HFFc6 (cell line): ENCODE measurements around the gene TBC1D5. TPM values are rescaled to one million over a fixed set of nuclear protein-coding genes. Genes with fewer than 3 reads are reported as not detected.
"Not testable (repeated sequence)": the region's sequence is repeated elsewhere in the genome, so short reads cannot be mapped to it uniquely, and the experiment has no call there.

Experiments used
- DNase-seq: peaks from one replicate; pipeline ENCODE4 v3.0.0-alpha.2; 2018
- H3K27ac Mint-ChIP-seq: 2 replicates; pipeline ENCODE4 v1.8.0; 2020; ENCODE audit warnings: mild to moderate bottlenecking, mixed read lengths
- H3K27me3 Mint-ChIP-seq: 2 replicates; pipeline ENCODE4 v1.8.0; 2021; ENCODE audit warnings: mild to moderate bottlenecking, moderate library complexity, mixed read lengths; ENCODE audit not compliant: insufficient read depth
- H3K36me3 Mint-ChIP-seq: 2 replicates; pipeline ENCODE4 v1.8.0; 2021; ENCODE audit warnings: low read depth, mixed read lengths
- H3K4me1 Mint-ChIP-seq: 2 replicates; pipeline ENCODE4 v1.8.0; 2020; ENCODE audit warnings: low read depth, mixed read lengths
- H3K4me3 Mint-ChIP-seq: 2 replicates; pipeline ENCODE4 v1.8.0; 2020; ENCODE audit warnings: mild to moderate bottlenecking, moderate library complexity, mixed read lengths
- H3K9me3 Mint-ChIP-seq: 2 replicates; pipeline ENCODE4 v1.8.0; 2020; ENCODE audit warnings: mild to moderate bottlenecking, mixed read lengths
- CTCF ChIP-seq: fragments of 200-600 bp; sonication (generic); IDR thresholded peaks from 2 replicates; pipeline ENCODE4 v1.5.0; 2021; ENCODE audit warnings: antibody characterized with exemption, mild to moderate bottlenecking
- total RNA-seq, 6 experiments: library from RNA; stranded (reverse); fragmentation: NEBNext Ultra II Directional; extraction: Animal tissue kit (Norgen Biotek cat#: 25700); gene quantifications; 2 replicates in 1 of 6; 3 replicates in 5 of 6; pipeline ENCODE4 v1.2.3, GENCODE V29; 2021

TBC1D5 gene
- total RNA-seq, 6 experiments from 2014 or later = 37.2 to 46.0 (median 40.1) TPM

GRCh38 chr3:17707813-17708543 is 34.5 kb downstream of the TBC1D5 start:
- H3K36me3 Mint-ChIP-seq = peaks cover 5% of the 10 kb centered on the region
- H3K4me3 Mint-ChIP-seq = no peak overlapping the region
- H3K27ac Mint-ChIP-seq = no peak overlapping the region
- no peaks in the 10 kb centered on the region for H3K4me1 Mint-ChIP-seq
- no peak for DNase-seq
- H3K9me3 Mint-ChIP-seq = peaks cover 5% of the 10 kb centered on the region; the same call in 1 of the 2 replicates
- no peak for TF ChIP-seq CTCF
- no peaks in the 10 kb centered on the region for H3K27me3 Mint-ChIP-seq

- H3K27ac Mint-ChIP-seq, H3K4me3 Mint-ChIP-seq, H3K36me3 Mint-ChIP-seq: not testable (repeated sequence)
These were observed 36.4 kb downstream of the TBC1D5 start for GRCh38 chr3:17705991-17706390.

GRCh38 chr3:17699815-17700214 is 42.6 kb downstream of the TBC1D5 start:
- peaks cover 12% of the 10 kb centered on the region; the same call in 1 of the 2 replicates for H3K36me3 Mint-ChIP-seq
- H3K27ac Mint-ChIP-seq, H3K27me3 Mint-ChIP-seq, H3K4me3 Mint-ChIP-seq, H3K4me1 Mint-ChIP-seq, H3K9me3 Mint-ChIP-seq, DNase-seq: not testable (repeated sequence)

More at GRCh38 chr3:17705991-17706390, 36.4 kb downstream of the TBC1D5 start:
- DNase-seq, H3K27me3 Mint-ChIP-seq, H3K4me1 Mint-ChIP-seq, H3K9me3 Mint-ChIP-seq: not testable (repeated sequence)

- H3K4me1 Mint-ChIP-seq, DNase-seq, H3K27me3 Mint-ChIP-seq, H3K9me3 Mint-ChIP-seq, H3K27ac Mint-ChIP-seq, H3K4me3 Mint-ChIP-seq: not testable (repeated sequence)
- H3K36me3 Mint-ChIP-seq = peaks cover 18% of the 10 kb centered on the region
These were observed 46.8 kb downstream of the TBC1D5 start for GRCh38 chr3:17695665-17696064.

GRCh38 chr3:17693670-17693999 is 48.8 kb downstream of the TBC1D5 start:
- peaks cover 18% of the 10 kb centered on the region for H3K36me3 Mint-ChIP-seq
- H3K9me3 Mint-ChIP-seq, H3K4me3 Mint-ChIP-seq, H3K27me3 Mint-ChIP-seq, H3K27ac Mint-ChIP-seq, DNase-seq, H3K4me1 Mint-ChIP-seq: not testable (repeated sequence)

GRCh38 chr3:17692846-17693669 is 49.4 kb downstream of the TBC1D5 start:
- not testable (repeated sequence) for H3K27me3 Mint-ChIP-seq, H3K9me3 Mint-ChIP-seq, DNase-seq, H3K4me1 Mint-ChIP-seq, H3K27ac Mint-ChIP-seq, H3K4me3 Mint-ChIP-seq
- peaks cover 18% of the 10 kb centered on the region for H3K36me3 Mint-ChIP-seq

GRCh38 chr3:17687566-17687965 is 54.9 kb downstream of the TBC1D5 start:
- no peak for TF ChIP-seq CTCF
- no peak overlapping the region for H3K27ac Mint-ChIP-seq
- H3K36me3 Mint-ChIP-seq = no peaks in the 10 kb centered on the region
- no peaks in the 10 kb centered on the region for H3K9me3 Mint-ChIP-seq
- H3K4me3 Mint-ChIP-seq = no peak overlapping the region
- no peak for DNase-seq
- H3K4me1 Mint-ChIP-seq = peaks cover 16% of the 10 kb centered on the region
- no peaks in the 10 kb centered on the region; the same call in 1 of the 2 replicates for H3K27me3 Mint-ChIP-seq

GRCh38 chr3:17686613-17687012 is 55.8 kb downstream of the TBC1D5 start:
- peak; percentile 57; the same call in 1 of the 2 replicates for TF ChIP-seq CTCF
- H3K27me3 Mint-ChIP-seq = no peaks in the 10 kb centered on the region; the same call in 1 of the 2 replicates
- H3K4me3 Mint-ChIP-seq = no peak overlapping the region
- peaks cover 22% of the 10 kb centered on the region for H3K4me1 Mint-ChIP-seq
- H3K27ac Mint-ChIP-seq = no peak overlapping the region
- DNase-seq = peak; percentile 5
- no peaks in the 10 kb centered on the region for H3K9me3 Mint-ChIP-seq
- H3K36me3 Mint-ChIP-seq = no peaks in the 10 kb centered on the region
